H4 (cell line): ENCODE results near the gene FFAR1. TPM values are rescaled to one million over a fixed set of nuclear protein-coding genes. Genes with fewer than 3 reads are reported as not detected.
"Not testable (repeated sequence)": the region's sequence is repeated elsewhere in the genome, so short reads cannot be mapped to it uniquely, and the experiment has no call there.

Experiments
- DNase-seq: peaks from one replicate; pipeline ENCODE4 v3.0.0-alpha.2; 2015; ENCODE audit warnings: low spot score
- total RNA-seq: library from RNA; depleted of rRNA; stranded (reverse); fragments of >200 nt; shearing (Covaris generic); gene quantifications from 2 replicates; pipeline ENCODE4 v1.2.3, GENCODE V29; 2014

Gene FFAR1
- total RNA-seq, 1 experiment from 2014 or later = not detected

DNA sequence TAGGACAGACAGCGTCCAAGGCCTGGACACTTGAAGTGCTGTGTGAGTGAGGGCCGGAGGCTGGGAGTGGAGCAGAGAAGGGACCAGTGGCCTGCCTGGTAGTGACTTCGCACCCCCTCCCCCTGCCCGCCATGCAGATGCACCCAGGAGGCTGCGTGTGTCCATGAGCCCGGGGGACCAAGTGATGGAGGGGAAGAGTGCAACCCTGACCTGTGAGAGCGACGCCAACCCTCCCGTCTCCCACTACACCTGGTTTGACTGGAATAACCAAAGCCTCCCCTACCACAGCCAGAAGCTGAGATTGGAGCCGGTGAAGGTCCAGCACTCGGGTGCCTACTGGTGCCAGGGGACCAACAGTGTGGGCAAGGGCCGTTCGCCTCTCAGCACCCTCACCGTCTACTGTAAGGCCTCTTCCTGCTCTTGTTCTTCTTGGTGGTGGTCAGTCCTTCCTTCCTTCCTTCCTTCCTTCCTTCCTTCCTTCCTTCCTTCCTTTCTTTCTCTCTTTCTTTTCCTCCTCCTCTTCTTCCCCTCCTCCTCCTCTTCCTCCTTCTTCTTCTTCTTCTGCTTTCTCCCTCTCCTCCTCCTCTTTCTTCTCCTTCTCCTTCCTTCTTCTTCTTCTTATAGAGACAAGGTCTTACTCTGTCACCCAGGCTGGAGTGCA is 6.0 kb upstream of the FFAR1 start:
- DNase-seq = peak; percentile 7

DNA sequence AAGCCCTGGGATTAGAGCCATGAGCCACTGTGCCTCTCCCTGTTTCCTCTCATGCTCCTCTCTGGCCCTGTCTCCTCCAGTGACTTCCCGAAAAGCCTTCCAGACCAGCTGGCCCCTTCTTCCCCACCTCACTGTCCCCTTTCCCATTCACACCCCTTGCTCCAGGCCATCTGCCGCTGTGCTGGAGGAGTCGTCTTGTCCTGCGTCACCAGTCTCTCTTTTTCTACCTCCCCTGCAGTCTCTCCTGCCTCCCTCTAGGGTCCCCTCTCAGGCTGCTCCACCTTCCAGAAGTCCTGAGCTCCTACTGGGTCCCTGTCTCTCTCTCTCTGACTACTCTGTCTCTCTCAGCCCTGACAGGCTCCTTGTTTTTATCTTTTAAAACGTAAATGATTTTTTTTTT is 5.3 kb upstream of the FFAR1 start:
- peak; percentile 5 for DNase-seq

GRCh38 chr19:35344511-35345031 is 3.1 kb upstream of the FFAR1 start:
- DNase-seq = peak; percentile 10

DNA sequence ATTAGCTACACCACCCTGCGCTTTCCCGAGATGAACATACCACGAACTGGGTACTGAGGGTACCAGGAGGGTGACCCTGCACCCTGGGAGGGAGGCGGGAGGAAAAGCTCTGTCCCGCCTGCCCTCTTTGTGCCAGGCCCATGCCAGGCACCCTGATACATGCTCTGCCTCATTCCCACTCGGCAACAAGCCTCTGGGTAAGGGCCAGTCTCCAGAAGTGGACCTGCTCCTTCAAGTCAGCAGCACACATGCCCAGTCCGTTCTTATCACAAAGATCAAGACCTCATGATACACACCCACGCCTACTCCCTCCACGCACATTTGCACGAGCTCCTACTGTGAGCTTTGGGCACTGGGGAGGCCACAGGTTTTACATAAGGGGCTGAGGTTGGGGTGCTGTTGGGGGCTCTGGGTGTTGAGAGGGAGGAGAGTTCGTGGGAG is 2.0 kb upstream of the FFAR1 start:
- DNase-seq = peak; percentile 11

DNA sequence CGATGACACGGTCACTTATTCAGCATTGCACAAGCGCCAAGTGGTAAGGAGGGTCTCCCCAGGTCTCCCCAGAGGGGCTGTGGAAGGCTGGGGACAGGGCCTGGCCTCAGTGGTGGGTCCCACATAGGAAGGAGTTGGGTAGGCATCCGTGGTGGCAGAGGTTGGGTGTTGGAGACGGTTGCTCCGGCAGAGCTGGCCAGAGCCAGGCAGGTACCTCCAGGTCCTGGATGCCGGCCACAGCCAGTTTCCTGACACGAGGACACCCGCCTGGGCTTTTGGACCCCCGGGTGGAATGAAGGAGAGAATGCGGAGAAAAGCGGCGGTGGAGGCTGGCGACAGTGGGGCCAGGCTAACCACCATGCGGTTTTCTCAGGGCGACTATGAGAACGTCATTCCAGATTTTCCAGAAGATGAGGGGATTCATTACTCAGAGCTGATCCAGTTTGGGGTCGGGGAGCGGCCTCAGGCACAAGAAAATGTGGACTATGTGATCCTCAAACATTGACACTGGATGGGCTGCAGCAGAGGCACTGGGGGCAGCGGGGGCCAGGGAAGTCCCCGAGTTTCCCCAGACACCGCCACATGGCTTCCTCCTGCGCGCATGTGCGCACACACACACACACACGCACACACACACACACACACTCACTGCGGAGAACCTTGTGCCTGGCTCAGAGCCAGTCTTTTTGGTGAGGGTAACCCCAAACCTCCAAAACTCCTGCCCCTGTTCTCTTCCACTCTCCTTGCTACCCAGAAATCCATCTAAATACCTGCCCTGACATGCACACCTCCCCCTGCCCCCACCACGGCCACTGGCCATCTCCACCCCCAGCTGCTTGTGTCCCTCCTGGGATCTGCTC is 1.3 kb upstream of the FFAR1 start:
- DNase-seq = peak; percentile 8

- DNase-seq = peak; percentile 5
Measured at GRCh38 chr19:35347930-35348298, 212 bp downstream of the FFAR1 start.

DNA sequence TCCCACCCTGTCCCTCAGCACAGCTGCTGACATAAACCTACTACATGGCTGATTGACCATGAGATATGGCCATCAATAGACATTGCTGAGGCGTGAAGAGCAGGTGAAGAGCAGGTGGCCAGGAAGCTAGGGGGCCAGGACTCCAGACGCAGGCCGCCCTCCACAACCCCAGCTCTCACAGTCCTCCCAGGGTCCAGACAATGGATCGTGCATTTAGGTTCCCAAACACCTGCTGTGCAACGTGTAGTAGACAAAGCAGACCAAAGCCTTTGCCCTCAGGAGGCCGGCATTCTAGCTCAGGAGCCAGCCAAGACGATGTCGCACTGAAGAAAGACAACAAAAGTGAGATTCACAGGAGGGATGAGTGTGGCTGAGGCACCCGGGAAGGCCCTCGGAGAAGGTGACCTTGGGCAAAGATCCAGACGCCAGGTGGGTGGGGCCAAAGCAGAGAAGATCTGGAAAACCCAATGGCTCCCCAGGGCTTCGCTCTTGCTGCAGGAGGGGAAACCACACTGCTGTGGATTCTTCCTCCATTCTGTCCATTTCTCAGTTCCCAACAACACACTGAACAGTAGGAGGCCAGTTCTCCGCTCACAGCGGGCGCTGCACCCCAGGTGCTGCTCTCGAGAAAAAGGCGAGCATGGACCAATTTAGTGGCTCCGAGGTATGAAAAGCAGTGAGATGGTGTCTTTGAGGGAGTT is 1.4 kb downstream of the FFAR1 start:
- DNase-seq = peak; percentile 7

DNA sequence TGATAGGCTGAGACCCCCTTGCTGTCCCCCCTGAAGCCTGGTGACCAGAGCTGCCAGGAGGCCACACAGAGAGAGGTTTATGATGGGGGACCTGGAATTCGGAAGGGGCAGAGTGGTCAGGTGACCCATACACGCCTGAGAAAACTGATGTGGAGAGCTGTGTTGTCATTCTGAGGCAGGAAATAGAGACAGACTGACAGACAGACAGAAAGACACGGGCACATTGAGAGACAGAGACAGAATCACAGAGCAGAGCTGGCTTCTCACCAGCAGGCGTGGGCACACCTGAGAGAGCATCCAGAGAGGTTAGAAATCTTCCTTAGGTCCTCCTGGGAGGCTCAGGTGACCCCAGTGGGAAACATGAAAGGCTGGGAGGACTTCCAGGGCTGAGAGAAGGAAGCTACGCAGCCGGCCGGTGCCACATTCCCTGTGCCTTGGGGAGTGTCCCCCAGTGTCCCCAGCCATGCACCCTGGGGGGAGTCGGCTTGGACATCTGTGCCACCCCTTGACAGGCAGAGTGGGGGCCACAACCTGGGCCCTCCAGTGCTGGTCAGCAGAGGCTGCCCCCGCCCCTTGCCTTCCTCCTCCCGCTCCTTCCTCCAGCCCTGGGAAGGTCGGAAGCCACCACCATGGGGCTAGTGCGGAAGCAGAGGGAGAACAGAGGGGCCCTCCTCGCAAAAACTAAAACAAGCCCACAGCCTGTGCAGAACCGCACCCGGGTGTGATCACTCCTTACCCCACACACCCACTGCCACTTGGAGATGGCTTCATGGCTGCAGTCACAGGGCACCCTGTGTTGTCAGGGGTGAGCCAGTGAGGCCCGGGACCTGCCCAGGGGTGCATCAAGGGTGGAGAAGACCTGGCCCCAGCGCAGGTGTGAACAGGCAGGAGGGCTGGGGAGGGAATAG is 2.2 kb downstream of the FFAR1 start:
- DNase-seq = peak; percentile 10

GRCh38 chr19:35350591-35350990 is 2.9 kb downstream of the FFAR1 start:
- DNase-seq = peak; percentile 5

GRCh38 chr19:35351411-35352176 is 3.9 kb downstream of the FFAR1 start:
- peak; percentile 2 for DNase-seq

DNA sequence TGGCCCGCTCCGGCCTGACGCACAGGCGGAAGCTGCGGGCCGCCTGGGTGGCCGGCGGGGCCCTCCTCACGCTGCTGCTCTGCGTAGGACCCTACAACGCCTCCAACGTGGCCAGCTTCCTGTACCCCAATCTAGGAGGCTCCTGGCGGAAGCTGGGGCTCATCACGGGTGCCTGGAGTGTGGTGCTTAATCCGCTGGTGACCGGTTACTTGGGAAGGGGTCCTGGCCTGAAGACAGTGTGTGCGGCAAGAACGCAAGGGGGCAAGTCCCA is 4.4 kb downstream of the FFAR1 start:
- DNase-seq = no peak

DNA sequence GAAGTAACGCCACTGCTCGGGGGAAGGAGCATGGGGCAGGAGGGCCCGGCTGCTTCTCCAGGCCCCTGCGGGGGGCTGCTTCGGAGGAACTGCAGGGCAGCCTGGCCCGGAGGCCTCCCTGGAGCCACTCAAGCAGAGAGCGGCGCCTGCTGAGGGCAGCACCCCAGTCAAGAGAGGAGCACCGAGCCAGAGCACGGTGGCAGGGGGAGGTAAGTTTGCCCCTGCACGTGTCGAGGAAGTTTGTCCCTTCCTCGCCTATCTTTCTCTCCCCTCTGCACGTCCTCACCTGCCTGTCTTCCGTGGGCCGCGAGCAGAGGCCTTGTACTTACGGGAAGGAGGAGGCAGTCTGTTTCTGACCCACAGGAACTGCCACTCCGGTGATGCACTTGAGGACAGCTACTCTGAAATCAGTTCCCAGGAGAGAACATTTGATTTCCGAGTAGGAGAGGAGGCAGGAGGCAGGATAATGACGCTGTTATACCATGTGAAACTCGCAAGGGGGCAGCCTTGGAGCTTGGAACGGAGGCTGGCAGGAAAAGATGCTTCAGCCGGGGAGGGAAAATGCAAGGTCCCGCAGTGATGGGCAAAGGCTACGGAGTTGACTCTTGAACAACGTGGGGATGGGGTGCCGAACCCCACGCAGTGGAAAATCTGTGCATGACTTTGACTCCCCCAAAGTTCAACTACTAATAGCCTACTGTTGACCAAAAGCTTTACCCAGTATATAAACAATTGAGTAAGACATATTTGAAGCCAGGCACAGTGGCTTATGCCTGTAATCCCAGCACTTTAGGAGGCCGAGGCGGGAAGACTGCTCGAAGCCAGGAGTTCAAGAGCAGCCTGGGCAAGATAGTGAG is 5.0 kb downstream of the FFAR1 start:
- DNase-seq = peak; percentile 81

DNA sequence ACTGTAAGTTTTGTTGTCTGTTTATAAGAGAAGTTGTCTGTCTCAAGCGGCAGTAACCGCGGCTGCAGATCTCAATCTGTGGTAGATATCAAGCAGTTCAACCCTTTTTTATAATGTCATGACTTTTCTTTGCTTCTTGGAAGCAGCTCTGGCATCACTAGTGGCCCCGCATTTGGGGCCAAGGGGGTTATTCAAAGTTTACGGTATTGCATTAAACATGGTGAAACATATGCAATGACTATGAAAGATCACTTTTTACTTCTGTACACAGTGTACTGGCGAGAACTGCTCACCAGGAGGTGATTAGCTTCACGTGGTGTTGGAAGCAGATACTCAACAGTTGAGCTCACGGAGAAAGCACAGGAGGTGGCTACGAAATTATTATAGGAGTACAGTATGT is 5.9 kb downstream of the FFAR1 start:
- peak; percentile 15 for DNase-seq

GRCh38 chr19:35354898-35355297 is 7.2 kb downstream of the FFAR1 start:
- peak; percentile 6 for DNase-seq

DNA sequence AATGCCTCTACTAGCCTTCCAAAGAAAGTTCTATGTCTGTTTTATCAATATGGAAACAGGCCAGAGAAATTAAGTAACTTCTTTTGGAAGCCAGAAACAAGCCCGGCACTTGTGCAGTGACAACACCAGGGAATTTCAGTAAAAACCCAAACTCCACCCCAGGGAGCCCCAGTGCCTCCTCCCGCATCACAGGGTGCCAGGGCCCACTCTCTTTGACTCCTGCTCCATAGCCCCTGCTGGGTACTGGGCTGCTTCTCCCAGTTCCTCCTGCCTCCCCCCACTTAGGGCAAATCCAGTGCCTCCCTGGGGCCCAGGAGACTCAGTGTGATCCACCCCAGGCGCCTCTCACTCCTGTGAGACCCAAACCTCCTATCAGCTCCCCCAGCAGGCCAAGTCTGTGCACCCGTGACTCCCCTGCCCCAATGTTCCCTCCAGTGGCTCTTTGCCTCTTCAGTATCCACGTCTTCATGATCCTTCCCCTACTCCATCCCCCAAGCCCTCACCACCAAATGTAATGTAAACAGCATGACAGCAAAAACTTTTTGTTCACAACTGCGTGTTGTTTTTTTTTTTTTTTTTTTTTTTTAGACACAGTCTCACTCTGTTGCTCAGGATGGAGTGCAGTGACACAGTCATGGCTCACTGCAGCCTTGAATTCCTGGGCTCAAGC is 8.2 kb downstream of the FFAR1 start:
- peak; percentile 25 for DNase-seq

DNA sequence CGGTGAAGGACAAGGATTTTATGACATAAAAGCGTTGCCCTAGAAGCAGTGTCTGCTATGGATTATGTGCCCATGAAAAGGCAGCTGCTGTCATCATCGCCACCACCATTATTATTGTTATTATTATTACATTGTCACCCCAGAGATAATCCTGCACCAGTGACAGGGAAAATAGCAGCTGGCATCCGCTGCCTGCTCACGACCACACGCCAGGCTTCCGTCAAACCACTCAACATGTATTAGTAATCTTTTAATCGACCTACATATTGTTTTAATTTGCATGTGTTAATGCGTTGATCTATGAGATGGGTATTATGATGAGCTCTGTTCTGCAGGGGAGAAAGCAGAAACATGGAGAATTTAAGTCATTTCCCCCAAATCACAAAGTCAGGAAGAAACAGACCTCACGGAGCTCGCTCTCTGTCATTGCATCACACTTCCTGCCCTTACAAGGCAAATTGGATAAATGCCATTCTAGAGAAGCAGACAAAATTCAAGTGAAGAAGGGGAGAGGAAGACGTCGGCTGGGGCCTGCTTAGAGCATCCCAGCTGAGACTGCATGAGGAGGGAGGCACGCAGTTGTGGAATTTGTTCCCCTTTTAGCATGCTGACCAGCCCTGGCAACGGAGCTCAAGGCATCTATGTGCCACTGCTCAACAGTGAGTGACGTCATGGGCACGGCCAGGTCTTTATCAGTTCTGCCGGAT is 10.3 kb downstream of the FFAR1 start, which contains the start of gene FFAR3:
TSS of gene FFAR3 (plus strand) at position 594 of the 707 bp plus-strand sequence. CDS start 431 bp downstream, outside the sequence.
- DNase-seq = peak; percentile 56

- DNase-seq = not testable (repeated sequence)
Measured at GRCh38 chr19:35358834-35359233, 11.1 kb downstream of the FFAR1 start.

DNA sequence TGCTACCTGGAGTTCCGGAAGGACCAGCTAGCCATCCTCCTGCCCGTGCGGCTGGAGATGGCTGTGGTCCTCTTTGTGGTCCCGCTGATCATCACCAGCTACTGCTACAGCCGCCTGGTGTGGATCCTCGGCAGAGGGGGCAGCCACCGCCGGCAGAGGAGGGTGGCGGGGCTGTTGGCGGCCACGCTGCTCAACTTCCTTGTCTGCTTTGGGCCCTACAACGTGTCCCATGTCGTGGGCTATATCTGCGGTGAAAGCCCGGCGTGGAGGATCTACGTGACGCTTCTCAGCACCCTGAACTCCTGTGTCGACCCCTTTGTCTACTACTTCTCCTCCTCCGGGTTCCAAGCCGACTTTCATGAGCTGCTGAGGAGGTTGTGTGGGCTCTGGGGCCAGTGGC is 11.7 kb downstream of the FFAR1 start:
- not testable (repeated sequence) for DNase-seq
